Measurements from ENCODE around the gene MEIS2.

MEIS2 gene

GRCh38 chr15:36942248-36942827, 158.0 kb downstream of the MEIS2 start:
- no peak for DNase-seq
- no peak for TF ChIP-seq GATA1 (IDR thresholded peaks at IDR 0.05; ENCODE audit: low read depth, low read length)

DNA sequence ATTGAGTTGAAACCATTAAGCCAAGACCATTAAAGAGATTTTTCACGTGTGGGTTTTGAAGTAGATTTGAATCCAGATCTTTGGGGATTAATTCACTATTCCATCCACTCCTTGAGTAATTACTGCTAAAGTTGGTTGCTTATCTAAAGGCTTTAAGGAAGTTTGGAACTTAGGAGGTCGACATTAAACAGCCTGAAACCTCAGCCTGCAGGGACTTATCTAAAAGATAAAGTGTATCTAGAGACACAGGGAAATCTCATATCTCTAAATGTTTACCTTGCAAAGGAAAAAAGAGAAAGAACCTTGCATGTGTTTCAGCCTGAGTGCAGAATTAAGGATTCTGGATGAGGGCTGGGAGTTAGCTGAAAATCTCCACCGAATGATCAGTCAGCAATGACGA, 158.6 kb downstream of the MEIS2 start:
- TF ChIP-seq POLR2A (IDR thresholded peaks at IDR 0.05; ENCODE audit: low read length) (no peak), GATA1 (IDR thresholded peaks at IDR 0.05; ENCODE audit: low read depth, low read length) (no peak)

DNA sequence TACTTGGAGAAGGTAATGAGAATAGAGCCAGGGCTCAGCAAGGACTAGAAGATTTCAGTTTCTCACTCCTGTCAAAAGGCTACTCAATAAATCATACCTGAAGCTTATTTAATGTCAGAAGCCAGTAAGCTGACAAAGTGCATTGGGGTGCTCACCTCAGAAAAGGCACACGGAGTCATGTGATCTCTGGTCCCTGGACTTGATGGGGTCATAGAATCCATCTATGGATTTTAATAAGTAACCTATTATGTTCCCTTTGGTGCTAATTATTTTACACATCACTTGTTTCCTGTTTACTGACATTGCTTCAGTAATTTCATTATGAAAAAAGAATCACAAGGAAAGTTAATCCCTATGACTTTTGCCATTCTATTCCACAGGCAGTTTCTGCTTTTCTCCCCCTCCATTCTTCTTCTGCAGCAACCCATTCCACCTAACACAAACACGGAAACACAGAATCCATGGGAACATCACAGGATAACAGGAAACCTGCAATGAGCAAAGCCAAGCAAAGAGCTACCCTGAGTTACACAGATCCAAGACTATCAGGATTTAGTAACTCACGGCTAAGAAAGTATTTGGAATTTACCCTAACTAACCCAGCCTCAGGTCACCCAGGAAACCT, 159.6 kb downstream of the MEIS2 start:
- TF ChIP-seq GATA1 (IDR thresholded peaks at IDR 0.05; ENCODE audit: low read depth, low read length) = no peak
- TF ChIP-seq POLR2A (IDR thresholded peaks at IDR 0.05; ENCODE audit: low read length) = no peak
- DNase-seq = no peak

More for the DNA sequence above, 158.6 kb downstream of the MEIS2 start:
- DNase-seq = no peak

DNA sequence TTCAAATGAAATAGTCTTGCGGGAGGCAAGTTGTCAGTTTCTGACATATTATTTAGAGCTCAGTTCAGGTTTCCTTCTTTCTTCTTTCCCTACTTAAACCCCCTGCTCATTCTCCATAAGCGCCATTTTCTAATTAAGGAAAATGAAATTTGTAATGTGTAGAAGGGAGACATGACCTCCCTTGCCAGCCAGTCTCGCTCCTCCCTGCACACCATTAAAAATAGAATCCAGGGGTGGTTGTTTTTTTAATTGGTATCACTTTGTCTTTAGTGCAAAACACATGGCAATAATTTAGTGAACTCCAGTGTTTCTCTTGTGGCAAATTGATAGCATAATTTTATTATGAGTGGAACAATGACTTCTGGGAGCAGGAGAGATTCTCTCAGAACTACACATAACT, 160.1 kb downstream of the MEIS2 start:
- no peak for TF ChIP-seq POLR2A (IDR thresholded peaks at IDR 0.05; ENCODE audit: low read length)
- no peak for TF ChIP-seq GATA1 (IDR thresholded peaks at IDR 0.05; ENCODE audit: low read depth, low read length)
- DNase-seq = no peak

GRCh38 chr15:36938764-36939163, 161.6 kb downstream of the MEIS2 start:
- DNase-seq = no peak
- TF ChIP-seq GATA1 (IDR thresholded peaks at IDR 0.05; ENCODE audit: low read depth, low read length) (no peak), POLR2A (IDR thresholded peaks at IDR 0.05; ENCODE audit: low read length) (no peak)

DNA sequence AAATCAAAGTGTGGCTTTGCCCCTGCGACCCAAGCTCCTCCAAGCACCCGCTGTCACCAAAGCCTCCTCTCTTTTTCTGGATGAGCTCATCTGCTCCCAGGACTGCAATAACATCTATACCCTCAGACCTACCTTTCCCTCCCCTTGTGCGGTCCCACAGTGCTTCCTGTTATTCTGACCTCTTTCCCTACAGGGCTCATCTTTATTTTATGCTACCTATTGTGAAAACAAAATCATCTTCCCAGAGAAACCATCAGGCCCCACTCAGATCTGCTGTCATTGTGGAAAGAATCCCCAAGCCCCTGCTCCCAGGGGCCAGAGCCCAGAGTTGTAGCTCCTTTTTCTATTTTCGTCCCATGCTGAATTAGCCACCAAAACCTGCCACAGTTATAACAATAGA, 162.2 kb downstream of the MEIS2 start:
- TF ChIP-seq GATA1 (IDR thresholded peaks at IDR 0.05; ENCODE audit: low read depth, low read length) (no peak), POLR2A (IDR thresholded peaks at IDR 0.05; ENCODE audit: low read length) (no peak)
- no peak for DNase-seq

GRCh38 chr15:36936613-36937012, 163.7 kb downstream of the MEIS2 start:
- TF ChIP-seq POLR2A (IDR thresholded peaks at IDR 0.05; ENCODE audit: low read length) (no peak), GATA1 (IDR thresholded peaks at IDR 0.05; ENCODE audit: low read depth, low read length) (no peak)
- DNase-seq = no peak

- no peak for DNase-seq
- TF ChIP-seq GATA1 (IDR thresholded peaks at IDR 0.05; ENCODE audit: low read depth, low read length) (no peak), POLR2A (IDR thresholded peaks at IDR 0.05; ENCODE audit: low read length) (no peak)
Observed at GRCh38 chr15:36933255-36933990, 166.9 kb downstream of the MEIS2 start.

GRCh38 chr15:36932070-36932469, 168.3 kb downstream of the MEIS2 start:
- TF ChIP-seq GATA1 (IDR thresholded peaks at IDR 0.05; ENCODE audit: low read depth, low read length) (no peak), POLR2A (IDR thresholded peaks at IDR 0.05; ENCODE audit: low read length) (no peak)
- peak; percentile 71 to 75 for DNase-seq

GRCh38 chr15:36931434-36931833, 168.9 kb downstream of the MEIS2 start:
- DNase-seq = no peak
- no peak for TF ChIP-seq GATA1 (IDR thresholded peaks at IDR 0.05; ENCODE audit: low read depth, low read length)
- TF ChIP-seq POLR2A (IDR thresholded peaks at IDR 0.05; ENCODE audit: low read length) = no peak

GRCh38 chr15:36926427-36926825, 173.9 kb downstream of the MEIS2 start:
- DNase-seq = no peak
- TF ChIP-seq GATA1 (IDR thresholded peaks at IDR 0.05; ENCODE audit: low read depth, low read length) (no peak), POLR2A (IDR thresholded peaks at IDR 0.05; ENCODE audit: low read length) (no peak)

DNA sequence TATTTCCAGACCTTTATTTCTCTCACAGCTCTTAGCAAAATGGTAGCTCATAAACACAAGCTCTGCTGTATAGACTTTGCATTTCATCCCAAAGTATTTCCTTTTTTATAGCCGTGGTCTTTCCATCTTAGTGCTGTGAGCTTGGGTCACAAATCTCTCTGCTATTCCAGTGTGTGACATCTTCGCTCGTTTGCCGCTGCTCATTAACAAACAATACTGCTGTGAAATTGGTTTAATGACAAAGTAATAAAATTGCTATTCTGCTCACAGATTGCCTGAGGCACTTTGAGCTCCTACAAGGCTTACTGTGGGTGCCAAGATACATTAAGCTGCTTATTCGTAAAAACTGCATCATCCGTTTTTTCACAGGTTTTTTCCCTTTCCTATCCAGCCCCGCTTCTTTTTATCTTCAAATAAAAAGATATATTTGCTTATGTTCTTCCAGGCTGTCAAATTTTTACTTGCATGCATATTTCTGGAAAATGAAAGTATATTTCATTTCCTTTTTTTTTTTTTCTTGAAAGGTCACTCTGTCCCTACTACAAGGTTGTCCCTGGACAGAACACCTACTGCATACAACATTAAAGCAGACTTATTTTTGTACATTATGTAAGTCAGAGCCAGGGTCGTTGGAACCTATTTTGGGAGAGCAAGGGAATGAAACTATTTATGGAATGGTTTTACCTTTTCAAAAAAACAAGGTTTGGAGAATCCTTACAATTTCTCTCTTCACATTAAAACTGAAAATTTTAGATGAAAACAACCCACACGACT, 174.5 kb downstream of the MEIS2 start:
- no peak for TF ChIP-seq POLR2A (IDR thresholded peaks at IDR 0.05; ENCODE audit: low read length)
- TF ChIP-seq GATA1 (IDR thresholded peaks at IDR 0.05; ENCODE audit: low read depth, low read length) = no peak

GRCh38 chr15:36925049-36925448, 175.3 kb downstream of the MEIS2 start:
- TF ChIP-seq GATA1 (IDR thresholded peaks at IDR 0.05; ENCODE audit: low read depth, low read length) (no peak), POLR2A (IDR thresholded peaks at IDR 0.05; ENCODE audit: low read length) (no peak)
- no peak for DNase-seq

More for the DNA sequence above, 174.5 kb downstream of the MEIS2 start:
- DNase-seq = no peak

- TF ChIP-seq POLR2A (IDR thresholded peaks at IDR 0.05; ENCODE audit: low read length) (no peak), GATA1 (IDR thresholded peaks at IDR 0.05; ENCODE audit: low read depth, low read length) (no peak)
- DNase-seq = no peak
Observed at GRCh38 chr15:36924034-36924433, 176.3 kb downstream of the MEIS2 start.
